ENCODE measurements around the gene APPL2.

GRCh38 chr12:105285378-105285777, 49.4 kb upstream of the APPL2 start:
- TF ChIP-seq POLR2A (IDR thresholded peaks at IDR 0.05) (no peak), CTCF (IDR thresholded peaks at IDR 0.05) (no peak)

Data from tibial nerve (tissue), 3 donors.